ENCODE results near the gene TP73. TPM values are rescaled to one million over a fixed set of nuclear protein-coding genes. Genes with fewer than 3 reads are reported as not detected.

TP73 gene
- total RNA-seq, 1 experiment from 2014 or later = 0.54 TPM

DNA sequence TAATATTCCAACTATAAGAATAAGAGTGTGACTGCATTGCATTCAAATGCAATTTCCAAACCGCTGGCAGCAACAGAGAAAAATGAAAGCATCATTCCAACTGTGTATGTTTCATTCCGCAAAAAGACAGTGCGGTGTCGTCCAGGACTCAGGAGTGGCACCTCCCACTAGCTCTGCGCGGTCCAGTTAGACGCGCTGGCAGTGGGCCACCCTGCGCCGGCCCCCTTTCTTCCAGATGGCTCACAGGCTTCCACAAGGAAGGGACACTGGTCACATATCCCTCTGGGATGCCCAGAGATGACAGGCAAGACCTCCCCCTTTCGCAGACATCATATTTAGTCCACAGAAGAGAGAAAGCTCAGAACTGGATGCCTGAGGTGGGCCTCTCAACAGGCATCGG lies 14.3 kb upstream of the TP73 start:
- Mint-ChIP-seq H3K4me1 (ENCODE audit: low read depth, unreplicated experiment) (no peaks in the 10 kb centered on the region), H3K27me3 (ENCODE audit: unreplicated experiment) (no peaks in the 10 kb centered on the region), H3K4me3 (ENCODE audit: low read depth, unreplicated experiment) (no peak overlapping the region), H3K9me3 (ENCODE audit: low read depth, unreplicated experiment) (no peaks in the 10 kb centered on the region), H3K27ac (ENCODE audit: unreplicated experiment) (no peak overlapping the region), H3K36me3 (ENCODE audit: insufficient read depth, unreplicated experiment) (peaks cover 7% of the 10 kb centered on the region)
- TF ChIP-seq, protein P1, sequence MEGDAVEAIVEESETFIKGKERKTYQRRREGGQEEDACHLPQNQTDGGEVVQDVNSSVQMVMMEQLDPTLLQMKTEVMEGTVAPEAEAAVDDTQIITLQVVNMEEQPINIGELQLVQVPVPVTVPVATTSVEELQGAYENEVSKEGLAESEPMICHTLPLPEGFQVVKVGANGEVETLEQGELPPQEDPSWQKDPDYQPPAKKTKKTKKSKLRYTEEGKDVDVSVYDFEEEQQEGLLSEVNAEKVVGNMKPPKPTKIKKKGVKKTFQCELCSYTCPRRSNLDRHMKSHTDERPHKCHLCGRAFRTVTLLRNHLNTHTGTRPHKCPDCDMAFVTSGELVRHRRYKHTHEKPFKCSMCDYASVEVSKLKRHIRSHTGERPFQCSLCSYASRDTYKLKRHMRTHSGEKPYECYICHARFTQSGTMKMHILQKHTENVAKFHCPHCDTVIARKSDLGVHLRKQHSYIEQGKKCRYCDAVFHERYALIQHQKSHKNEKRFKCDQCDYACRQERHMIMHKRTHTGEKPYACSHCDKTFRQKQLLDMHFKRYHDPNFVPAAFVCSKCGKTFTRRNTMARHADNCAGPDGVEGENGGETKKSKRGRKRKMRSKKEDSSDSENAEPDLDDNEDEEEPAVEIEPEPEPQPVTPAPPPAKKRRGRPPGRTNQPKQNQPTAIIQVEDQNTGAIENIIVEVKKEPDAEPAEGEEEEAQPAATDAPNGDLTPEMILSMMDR (IDR thresholded peaks at IDR 0.05; ENCODE audit: unreplicated experiment) = no peak
- CTCF ChIA-PET = no interaction called here
- BruUV-seq (replicated peaks) = no TSS peak
- intact Hi-C loops (cut with micrococcal nuclease; ENCODE audit: unreplicated experiment) = no loop called here
- DNase-seq = no peak

DNA sequence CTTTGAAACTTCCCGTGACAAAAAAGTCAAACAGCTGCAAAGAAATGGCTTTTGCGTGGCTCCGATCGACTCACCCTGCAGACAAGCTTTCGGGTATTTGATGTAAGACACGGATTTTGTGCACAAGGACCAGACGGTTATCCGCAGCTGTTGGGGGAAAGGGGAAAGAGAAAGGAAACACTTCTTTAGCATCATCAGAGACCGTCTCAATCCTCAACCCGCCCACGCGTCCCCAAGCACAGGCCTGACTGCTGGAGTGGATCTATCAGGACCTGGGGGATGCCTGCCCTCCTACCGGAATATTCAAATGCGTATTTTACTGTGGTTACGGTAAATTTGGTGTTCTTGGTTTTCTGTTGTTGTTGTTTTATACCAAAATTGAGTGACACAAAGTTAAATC lies 13.6 kb upstream of the TP73 start:
- TF ChIP-seq, protein P1 (IDR thresholded peaks at IDR 0.05; ENCODE audit: unreplicated experiment) = no peak
- Mint-ChIP-seq H3K4me3 (ENCODE audit: low read depth, unreplicated experiment) (no peak overlapping the region), H3K36me3 (ENCODE audit: insufficient read depth, unreplicated experiment) (peaks cover 7% of the 10 kb centered on the region), H3K27me3 (ENCODE audit: unreplicated experiment) (no peaks in the 10 kb centered on the region), H3K4me1 (ENCODE audit: low read depth, unreplicated experiment) (no peaks in the 10 kb centered on the region), H3K9me3 (ENCODE audit: low read depth, unreplicated experiment) (no peaks in the 10 kb centered on the region), H3K27ac (ENCODE audit: unreplicated experiment) (no peak overlapping the region)
- intact Hi-C loops (cut with micrococcal nuclease; ENCODE audit: unreplicated experiment) = no loop called here
- DNase-seq = no peak
- CTCF ChIA-PET = no interaction called here
- BruUV-seq (replicated peaks) = no TSS peak

DNA sequence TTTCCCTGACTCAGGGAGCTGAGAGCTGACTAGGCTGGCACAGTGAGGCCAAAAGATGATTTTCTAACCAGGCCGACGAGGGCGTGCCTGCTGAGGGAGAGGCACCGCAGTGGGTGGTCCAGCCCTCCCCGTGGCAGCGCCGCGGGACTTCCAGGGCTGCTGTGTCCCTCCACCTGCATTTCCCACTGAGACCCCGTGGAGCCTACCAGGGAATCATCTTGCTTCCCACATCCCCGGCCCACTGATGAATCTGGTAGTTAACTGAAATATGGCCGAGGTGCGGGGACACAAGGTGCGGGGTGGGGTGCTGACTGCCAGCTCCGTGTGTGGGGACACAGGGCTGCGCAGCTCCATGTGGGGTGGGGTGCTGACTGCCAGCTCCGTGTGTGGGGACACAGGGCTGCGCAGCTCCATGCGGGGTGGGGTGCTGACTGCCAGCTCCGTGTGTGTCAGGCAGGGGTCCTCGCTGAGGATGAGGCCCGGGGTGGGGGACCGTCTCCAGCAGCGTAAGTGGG lies 12.9 kb upstream of the TP73 start:
- no peaks in the 10 kb centered on the region for H3K4me1 Mint-ChIP-seq (ENCODE audit: low read depth, unreplicated experiment)
- no peak overlapping the region for H3K4me3 Mint-ChIP-seq (ENCODE audit: low read depth, unreplicated experiment)
- H3K9me3 Mint-ChIP-seq (ENCODE audit: low read depth, unreplicated experiment) = no peaks in the 10 kb centered on the region
- TF ChIP-seq, protein P1 (IDR thresholded peaks at IDR 0.05; ENCODE audit: unreplicated experiment) = no peak
- H3K27ac Mint-ChIP-seq (ENCODE audit: unreplicated experiment) = no peak overlapping the region
- no TSS peak for BruUV-seq (replicated peaks)
- H3K27me3 Mint-ChIP-seq (ENCODE audit: unreplicated experiment) = no peaks in the 10 kb centered on the region
- CTCF ChIA-PET = no interaction called here
- H3K36me3 Mint-ChIP-seq (ENCODE audit: insufficient read depth, unreplicated experiment) = peaks cover 3% of the 10 kb centered on the region
- intact Hi-C loops (cut with micrococcal nuclease; ENCODE audit: unreplicated experiment) = no loop called here
- DNase-seq = no peak

DNA sequence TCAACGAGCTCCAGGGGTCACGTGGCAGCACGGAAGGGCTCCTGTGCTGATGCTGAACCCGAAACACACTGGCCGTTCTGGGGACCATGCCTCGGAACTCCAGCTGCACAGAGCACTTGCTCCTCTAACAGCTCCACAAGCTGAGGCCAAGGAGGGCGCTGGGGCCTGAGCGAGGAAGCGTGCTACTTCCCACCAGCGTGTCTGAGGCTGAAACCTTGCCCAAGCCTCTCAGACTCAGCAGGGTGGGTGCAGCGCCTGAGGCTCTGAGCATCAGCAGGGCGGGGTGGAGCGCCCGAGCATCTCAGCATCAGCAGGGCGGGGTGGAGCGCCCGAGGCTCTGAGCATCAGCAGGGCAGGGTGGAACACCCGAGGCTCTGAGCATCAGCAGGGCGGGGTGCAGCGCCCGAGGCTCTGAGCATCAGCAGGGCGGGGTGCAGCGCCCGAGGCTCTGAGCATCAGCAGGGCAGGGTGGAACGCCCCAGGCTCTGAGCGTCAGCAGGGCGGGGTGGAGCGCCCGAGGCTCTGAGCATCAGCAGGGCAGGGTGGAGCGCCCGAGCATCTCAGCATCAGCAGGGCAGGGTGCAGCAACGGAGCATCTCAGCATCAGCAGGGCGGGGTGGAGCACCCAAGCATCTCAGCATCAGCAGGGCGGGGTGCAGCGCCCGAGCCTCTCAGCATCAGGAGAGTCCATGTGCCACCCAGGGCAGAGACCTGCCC lies 12.0 kb upstream of the TP73 start:
- CTCF ChIA-PET = no interaction called here
- TF ChIP-seq, protein P1 (IDR thresholded peaks at IDR 0.05; ENCODE audit: unreplicated experiment) = no peak
- no peak for DNase-seq
- intact Hi-C loops (cut with micrococcal nuclease; ENCODE audit: unreplicated experiment) = no loop called here
- Mint-ChIP-seq H3K9me3 (ENCODE audit: low read depth, unreplicated experiment) (no peaks in the 10 kb centered on the region), H3K36me3 (ENCODE audit: insufficient read depth, unreplicated experiment) (no peaks in the 10 kb centered on the region), H3K27me3 (ENCODE audit: unreplicated experiment) (no peaks in the 10 kb centered on the region), H3K4me1 (ENCODE audit: low read depth, unreplicated experiment) (no peaks in the 10 kb centered on the region), H3K4me3 (ENCODE audit: low read depth, unreplicated experiment) (no peak overlapping the region), H3K27ac (ENCODE audit: unreplicated experiment) (no peak overlapping the region)
- BruUV-seq (replicated peaks) = no TSS peak
